Fibroblast of peridontal ligament (primary cell): Measurements from ENCODE around the gene LRRFIP1.

Source experiments
- DNase-seq: peaks from one replicate; pipeline ENCODE4 v3.0.0-alpha.2; 2010; ENCODE audit errors: extremely low read depth

LRRFIP1 gene

GRCh38 chr2:237640493-237640998, 13.2 kb downstream of the LRRFIP1 start:
- no peak for DNase-seq

GRCh38 chr2:237642038-237642734, 14.8 kb downstream of the LRRFIP1 start:
- DNase-seq = no peak

- no peak for DNase-seq
These were observed 15.7 kb downstream of the LRRFIP1 start for GRCh38 chr2:237643066-237643465.

DNA sequence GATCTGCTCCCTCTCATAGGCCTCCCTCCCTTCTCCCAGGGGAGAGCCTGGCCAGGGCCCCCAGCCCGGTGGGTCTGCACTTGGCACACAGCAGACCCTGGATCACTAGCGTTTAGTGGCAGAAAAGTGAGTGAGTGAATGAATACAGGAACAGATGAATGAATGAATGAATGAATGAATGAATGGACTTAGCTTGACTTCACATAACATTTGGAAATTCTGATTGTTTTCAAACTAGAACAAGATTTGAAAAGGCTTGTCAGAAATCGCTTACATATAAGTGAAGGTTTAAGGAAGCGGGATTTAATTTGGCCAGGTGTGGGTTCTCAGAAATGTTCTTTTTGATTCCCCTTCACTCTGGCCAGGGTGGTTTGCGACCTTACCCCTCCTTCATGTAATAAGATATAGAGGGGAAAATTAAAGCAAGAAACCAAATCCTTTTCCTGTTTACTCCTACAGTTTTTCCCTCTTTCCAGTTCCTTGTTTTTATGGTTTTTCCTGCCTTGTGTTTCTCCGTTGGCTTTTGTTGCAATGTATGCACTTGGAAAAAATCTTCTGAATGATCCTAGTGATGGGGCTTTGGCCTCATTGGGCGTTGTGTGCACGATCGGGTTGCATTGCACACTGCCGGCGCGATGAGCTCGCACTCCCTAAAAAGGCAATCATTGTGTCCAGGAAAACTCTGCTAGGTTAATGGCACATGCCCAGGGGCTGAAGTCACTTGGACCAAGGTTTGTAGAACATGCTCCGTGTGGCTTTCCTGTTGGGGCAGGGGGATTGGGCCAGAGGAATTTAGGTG, 16.4 kb downstream of the LRRFIP1 start:
- no peak for DNase-seq

DNA sequence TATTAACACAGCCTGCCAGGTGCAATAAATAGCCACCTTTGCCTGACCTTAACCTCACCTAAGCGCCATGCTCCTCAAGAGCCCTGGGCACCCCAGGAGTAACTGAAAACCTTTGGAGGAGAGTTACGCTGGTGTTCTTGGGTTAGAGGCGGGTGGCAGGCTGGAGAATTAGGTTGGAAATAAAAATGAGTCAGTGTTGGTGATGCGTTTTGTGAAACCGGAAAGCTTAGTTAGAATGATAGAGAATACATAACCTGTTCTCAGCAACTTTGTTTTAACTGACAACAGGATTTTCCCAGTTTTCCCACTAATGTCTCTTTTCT, 17.0 kb downstream of the LRRFIP1 start:
- no peak for DNase-seq

GRCh38 chr2:237645261-237645660, 17.9 kb downstream of the LRRFIP1 start:
- no peak for DNase-seq

- no peak for DNase-seq
These were observed 20.0 kb downstream of the LRRFIP1 start for GRCh38 chr2:237647176-237648015.

- DNase-seq = no peak
These were observed 20.6 kb downstream of the LRRFIP1 start for GRCh38 chr2:237648016-237648381.

DNA sequence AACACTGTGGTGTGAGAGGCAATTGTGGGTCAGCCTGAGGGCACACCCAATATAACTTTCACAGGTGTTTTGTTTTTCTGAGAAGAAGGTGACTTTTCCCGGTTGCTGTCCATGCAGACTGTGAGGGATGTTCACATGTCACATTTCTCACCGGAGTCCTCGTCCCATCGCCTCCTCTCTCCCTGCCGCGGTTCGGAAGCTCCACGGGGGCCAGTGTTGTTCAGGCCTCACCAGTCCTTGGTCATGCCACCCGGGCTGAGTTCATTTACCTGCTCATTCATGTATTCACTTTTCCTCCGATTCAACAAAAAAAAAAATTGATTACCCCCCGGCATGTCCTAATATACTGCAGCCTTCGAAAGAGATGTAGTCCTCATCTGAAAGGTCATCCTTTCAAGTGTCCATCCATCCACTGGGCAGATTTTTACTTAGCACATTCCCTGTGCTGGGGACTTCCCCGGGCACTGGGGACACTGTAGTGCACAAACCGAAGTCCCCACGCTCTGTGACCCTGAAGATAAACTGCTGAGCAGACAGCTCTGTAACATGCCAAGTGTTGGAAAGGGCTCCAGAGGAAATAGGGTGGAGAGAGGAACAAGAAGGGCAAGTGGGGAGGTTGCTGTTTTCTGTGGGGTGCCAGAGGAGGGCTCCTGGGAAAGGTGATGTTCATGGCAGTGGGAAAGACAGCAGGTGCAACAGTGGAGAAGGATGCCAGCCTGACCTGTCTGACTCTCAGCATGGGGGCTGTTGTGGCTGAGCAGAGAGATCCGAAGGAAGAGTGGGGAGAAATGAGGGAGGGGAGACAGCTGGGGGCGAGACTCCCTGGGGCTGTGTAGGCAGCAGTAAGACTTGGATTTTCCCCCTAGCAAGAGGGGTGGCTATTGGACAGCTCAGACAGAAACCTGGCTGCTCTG, 22.4 kb downstream of the LRRFIP1 start:
- no peak for DNase-seq

GRCh38 chr2:237650455-237650850, 23.1 kb downstream of the LRRFIP1 start:
- DNase-seq = no peak

- no peak for DNase-seq
These were observed 24.4 kb downstream of the LRRFIP1 start for GRCh38 chr2:237651761-237652160.

- DNase-seq = no peak
These were observed 24.8 kb downstream of the LRRFIP1 start for GRCh38 chr2:237652181-237652580.

DNA sequence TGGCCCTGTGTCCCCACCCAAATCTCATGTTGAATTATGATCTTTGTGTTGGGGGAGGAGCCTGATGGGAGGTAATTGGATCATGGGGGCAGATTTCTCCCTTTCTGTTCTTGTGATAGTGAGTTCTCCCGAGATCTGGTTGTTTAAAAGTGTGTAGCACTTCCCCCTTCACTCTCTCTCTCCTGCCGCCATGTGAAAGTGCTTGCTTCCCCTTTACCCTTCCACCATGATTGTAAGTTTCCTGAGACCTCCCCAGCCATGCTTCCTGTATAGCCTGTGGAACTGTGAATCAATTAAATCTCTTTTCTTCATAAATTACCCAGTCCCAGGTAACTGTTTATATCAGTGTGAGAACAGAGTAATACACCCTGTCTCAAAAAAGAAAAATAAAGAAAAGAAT, 25.5 kb downstream of the LRRFIP1 start:
- DNase-seq = no peak

DNA sequence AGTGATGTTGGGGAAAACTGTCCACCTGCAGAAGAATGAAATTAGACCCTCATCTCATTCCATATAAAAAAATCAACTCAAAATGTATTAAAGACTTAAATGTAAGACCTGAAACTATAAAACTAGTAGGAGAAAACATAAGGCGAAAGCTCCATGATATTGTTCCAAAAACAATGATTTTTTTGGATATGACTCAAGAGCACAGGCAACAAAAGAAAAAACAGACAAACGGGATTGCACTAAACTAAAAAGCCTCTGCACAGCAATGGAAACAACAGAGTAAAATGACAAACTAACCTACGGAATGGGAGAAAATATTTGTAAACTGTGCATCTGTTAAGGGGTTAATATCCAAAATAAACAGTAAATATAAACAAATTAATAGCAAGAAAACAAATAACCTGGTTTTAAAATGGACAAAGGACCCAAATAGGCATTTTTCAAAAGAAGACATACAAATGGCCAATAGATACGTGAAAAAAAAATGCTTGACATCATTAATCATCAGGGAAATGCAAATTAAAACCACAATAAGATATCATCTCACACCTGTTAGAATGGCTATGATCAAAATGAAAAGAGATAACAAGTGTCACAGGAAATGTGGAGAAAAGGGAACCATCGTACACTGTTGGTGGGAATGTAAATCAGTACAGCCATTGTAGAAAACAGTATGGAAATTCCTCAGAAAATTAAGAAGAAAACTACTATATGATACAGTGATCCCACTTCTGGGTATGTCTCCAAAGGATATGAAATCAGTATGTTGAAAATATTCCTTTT, 26.6 kb downstream of the LRRFIP1 start:
- DNase-seq = no peak

DNA sequence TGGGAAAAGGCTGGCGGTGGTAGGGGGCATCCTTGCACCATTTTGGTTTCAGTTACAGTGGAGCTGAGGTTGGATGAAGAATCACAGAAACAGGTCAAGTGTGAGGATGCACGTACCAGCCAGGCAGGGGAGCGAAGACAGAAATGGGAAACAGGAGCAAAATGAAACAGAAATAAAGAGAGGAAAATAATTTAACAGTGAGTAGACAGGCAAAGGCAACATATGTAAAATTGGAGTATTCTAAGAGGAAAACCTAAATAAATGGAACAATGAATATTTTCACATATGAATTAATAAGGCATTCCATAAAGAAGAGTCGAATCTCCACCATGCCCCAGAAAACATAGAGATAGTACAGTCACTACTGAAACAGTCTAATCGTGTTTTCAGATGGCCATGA, 29.7 kb downstream of the LRRFIP1 start:
- no peak for DNase-seq

- DNase-seq = no peak
These were observed 33.1 kb downstream of the LRRFIP1 start for GRCh38 chr2:237660381-237660900.

GRCh38 chr2:237661270-237661669, 33.9 kb downstream of the LRRFIP1 start:
- DNase-seq = no peak

DNA sequence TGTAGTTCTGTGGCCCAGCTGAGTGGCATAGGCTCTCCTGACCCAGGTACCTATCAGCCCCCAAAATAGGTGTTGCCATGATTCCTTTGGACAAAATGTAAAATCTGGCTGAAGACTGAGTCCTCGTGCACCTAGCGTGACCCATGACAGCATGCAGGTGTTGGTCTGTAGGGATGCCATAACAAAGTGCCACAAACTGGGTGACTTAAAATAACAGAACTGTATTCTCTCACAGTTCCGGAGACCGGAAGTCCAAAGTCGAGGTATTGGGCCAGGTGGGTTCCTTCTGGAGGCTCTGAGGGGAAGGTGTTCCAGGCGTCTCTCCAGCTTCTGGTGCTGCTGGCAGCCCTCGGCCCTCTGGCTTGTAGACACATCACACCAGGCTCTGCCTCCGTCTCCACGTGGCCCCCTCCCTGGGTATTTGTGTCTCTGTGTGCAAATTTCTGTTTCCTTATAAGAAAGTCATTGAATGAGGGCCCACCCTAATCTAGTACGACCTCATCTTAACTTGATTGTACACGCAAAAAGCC, 34.5 kb downstream of the LRRFIP1 start:
- DNase-seq = no peak

DNA sequence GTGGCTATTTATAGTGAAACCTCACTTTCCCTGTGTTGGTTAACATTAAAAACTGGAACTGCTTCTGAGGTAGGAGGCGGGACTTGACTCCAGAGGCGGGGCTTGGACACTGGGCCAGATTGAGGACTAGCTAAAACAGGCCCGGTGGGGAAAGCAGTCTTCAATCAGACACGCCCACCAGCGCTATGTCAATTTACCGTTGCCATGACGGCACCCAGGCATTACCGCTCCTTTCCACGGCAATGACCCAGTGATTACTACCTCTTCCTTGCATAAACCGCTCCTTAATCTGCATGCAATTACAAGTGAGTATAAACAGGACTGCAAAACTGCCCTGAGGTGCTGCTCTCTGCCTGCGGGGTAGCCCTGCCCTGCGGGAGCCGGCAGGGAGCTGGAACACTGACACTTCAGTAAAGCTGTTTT, 35.3 kb downstream of the LRRFIP1 start:
- DNase-seq = peak; percentile 96

GRCh38 chr2:237663517-237664110, 36.2 kb downstream of the LRRFIP1 start:
- DNase-seq = no peak
